Measurements from ENCODE around the gene TNNI2.

- TF ChIP-seq CTCF (IDR thresholded peaks at IDR 0.05) (no peak), POLR2A (IDR thresholded peaks at IDR 0.05) (no peak)
Measured at GRCh38 chr11:1889941-1890855, 51.4 kb downstream of the TNNI2 start.
